ENCODE results near the gene KRT5. TPM values are rescaled to one million over a fixed set of nuclear protein-coding genes. Genes with fewer than 3 reads are reported as not detected.

Gene KRT5
- polyA plus RNA-seq, 1 of the 3 experiments (the other 2 are of a cell fraction) = not detected

DNA sequence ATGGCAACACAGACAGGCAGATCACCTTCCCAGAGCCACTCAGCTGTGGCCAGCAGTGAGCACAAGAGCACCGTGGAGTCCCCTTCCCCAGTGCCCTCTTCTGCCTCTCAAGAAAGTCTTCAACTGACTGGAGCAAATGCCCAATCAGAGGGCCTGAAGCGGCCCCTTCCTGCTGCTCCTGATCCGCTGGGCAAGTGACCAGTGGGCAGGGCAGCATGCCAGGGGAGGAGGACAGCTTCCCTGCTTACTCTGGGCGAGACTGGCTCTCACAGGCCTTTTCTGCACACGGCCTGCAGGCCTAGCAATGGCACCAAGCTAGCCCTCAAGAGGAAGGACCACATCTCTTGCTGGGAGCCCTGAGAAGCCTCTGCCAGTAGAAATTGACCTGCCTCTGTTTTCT, 31.9 kb upstream of the KRT5 start:
- H3K9me2 ChIP-seq = no peaks in the 10 kb centered on the region
- WGBS (ENCODE audit: low lambda C conversion rate) = 9% methylated on average over 4 of the region's 5 CpGs
- CTCF ChIA-PET = no interaction called here

More for the DNA sequence above, 31.9 kb upstream of the KRT5 start:
- no peaks in the 10 kb centered on the region for H3F3A ChIP-seq (replicated peaks; ENCODE audit: insufficient read depth)
- H3K79me2 ChIP-seq (ENCODE audit: insufficient read depth) = no peaks in the 10 kb centered on the region
- H3K4me2 ChIP-seq = no peak overlapping the region
- H3K27me3 ChIP-seq (ENCODE audit: insufficient read depth) = peaks cover 62% of the 10 kb centered on the region
- no peaks in the 10 kb centered on the region for H3K36me3 ChIP-seq (replicated peaks in 1 of 2; ENCODE audit: control insufficient read depth in 1 of 2, insufficient read depth in 2 of 2, low read length in 1 of 2)
- no peaks in the 10 kb centered on the region for H3K4me1 ChIP-seq (ENCODE audit: control insufficient read depth in 1 of 2, insufficient read depth in 2 of 2, low read depth in 1 of 2, low read length in 1 of 2)
- no peak for DNase-seq
- POLR2A ChIA-PET = no interaction called here
- H3K27ac ChIP-seq (ENCODE audit: low read depth in 2 of 2, low read length in 1 of 2) = no peak overlapping the region
- no peak overlapping the region for H3K9ac ChIP-seq
- H3K9me3 ChIP-seq = no peaks in the 10 kb centered on the region
- no peaks in the 10 kb centered on the region for H4K20me1 ChIP-seq (ENCODE audit: insufficient read depth)
- no peak overlapping the region for H3K4me3 ChIP-seq (ENCODE audit: low read depth in 2 of 2, low read length in 1 of 2)
- TF ChIP-seq, protein P1, sequence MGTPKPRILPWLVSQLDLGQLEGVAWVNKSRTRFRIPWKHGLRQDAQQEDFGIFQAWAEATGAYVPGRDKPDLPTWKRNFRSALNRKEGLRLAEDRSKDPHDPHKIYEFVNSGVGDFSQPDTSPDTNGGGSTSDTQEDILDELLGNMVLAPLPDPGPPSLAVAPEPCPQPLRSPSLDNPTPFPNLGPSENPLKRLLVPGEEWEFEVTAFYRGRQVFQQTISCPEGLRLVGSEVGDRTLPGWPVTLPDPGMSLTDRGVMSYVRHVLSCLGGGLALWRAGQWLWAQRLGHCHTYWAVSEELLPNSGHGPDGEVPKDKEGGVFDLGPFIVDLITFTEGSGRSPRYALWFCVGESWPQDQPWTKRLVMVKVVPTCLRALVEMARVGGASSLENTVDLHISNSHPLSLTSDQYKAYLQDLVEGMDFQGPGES (IDR thresholded peaks at IDR 0.05; ENCODE audit: low read depth, low read length) = no peak
- TF ChIP-seq GATA2 (CRISPR knock-in tag; IDR thresholded peaks at IDR 0.05) (no peak), SMC3 (IDR thresholded peaks at IDR 0.05; ENCODE audit: low read depth, low read length) (no peak), YY1 (IDR thresholded peaks at IDR 0.05; ENCODE audit: low read depth) (no peak), MXI1 (IDR thresholded peaks at IDR 0.05; ENCODE audit: low read depth, low read length) (no peak), TEAD4 (IDR thresholded peaks at IDR 0.05; ENCODE audit: borderline replicate concordance, insufficient read depth) (no peak), FOXJ3 (CRISPR knock-in tag; IDR thresholded peaks at IDR 0.05) (no peak), RCOR1 (IDR thresholded peaks at IDR 0.05; ENCODE audit: low read length) (no peak), ELF1 (IDR thresholded peaks at IDR 0.05) (no peak), FOSL2 (IDR thresholded peaks at IDR 0.05; ENCODE audit: borderline replicate concordance, low read depth) (no peak), RXRA (IDR thresholded peaks at IDR 0.05; ENCODE audit: borderline replicate concordance, low read depth) (no peak), GABPA (IDR thresholded peaks at IDR 0.05; ENCODE audit: low read depth) (no peak), CHD2 (IDR thresholded peaks at IDR 0.05; ENCODE audit: low read length, partially characterized antibody) (no peak), NRF1 (IDR thresholded peaks at IDR 0.05; ENCODE audit: low read depth, low read length) (no peak)
- TF ChIP-seq, protein P2, sequence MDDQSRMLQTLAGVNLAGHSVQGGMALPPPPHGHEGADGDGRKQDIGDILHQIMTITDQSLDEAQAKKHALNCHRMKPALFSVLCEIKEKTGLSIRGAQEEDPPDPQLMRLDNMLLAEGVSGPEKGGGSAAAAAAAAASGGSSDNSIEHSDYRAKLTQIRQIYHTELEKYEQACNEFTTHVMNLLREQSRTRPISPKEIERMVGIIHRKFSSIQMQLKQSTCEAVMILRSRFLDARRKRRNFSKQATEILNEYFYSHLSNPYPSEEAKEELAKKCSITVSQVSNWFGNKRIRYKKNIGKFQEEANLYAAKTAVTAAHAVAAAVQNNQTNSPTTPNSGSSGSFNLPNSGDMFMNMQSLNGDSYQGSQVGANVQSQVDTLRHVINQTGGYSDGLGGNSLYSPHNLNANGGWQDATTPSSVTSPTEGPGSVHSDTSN (IDR thresholded peaks at IDR 0.05) = no peak
- TF ChIP-seq, protein P3, sequence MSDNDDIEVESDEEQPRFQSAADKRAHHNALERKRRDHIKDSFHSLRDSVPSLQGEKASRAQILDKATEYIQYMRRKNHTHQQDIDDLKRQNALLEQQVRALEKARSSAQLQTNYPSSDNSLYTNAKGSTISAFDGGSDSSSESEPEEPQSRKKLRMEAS (IDR thresholded peaks at IDR 0.05; ENCODE audit: low read depth) = no peak
- TF ChIP-seq, protein P4, sequence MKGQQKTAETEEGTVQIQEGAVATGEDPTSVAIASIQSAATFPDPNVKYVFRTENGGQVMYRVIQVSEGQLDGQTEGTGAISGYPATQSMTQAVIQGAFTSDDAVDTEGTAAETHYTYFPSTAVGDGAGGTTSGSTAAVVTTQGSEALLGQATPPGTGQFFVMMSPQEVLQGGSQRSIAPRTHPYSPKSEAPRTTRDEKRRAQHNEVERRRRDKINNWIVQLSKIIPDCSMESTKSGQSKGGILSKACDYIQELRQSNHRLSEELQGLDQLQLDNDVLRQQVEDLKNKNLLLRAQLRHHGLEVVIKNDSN (IDR thresholded peaks at IDR 0.05; ENCODE audit: borderline replicate concordance, low read depth) = no peak
- TF ChIP-seq, protein P5, sequence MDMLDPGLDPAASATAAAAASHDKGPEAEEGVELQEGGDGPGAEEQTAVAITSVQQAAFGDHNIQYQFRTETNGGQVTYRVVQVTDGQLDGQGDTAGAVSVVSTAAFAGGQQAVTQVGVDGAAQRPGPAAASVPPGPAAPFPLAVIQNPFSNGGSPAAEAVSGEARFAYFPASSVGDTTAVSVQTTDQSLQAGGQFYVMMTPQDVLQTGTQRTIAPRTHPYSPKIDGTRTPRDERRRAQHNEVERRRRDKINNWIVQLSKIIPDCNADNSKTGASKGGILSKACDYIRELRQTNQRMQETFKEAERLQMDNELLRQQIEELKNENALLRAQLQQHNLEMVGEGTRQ (IDR thresholded peaks at IDR 0.05; ENCODE audit: borderline replicate concordance, low read depth, low read length) = no peak
- no peak overlapping the region for H2AFZ ChIP-seq (ENCODE audit: low read depth)

All from SK-N-SH (cell line).